Activated CD4-positive, alpha-beta T cell treated with anti-CD3 and anti-CD28 coated beads, Interleukin-2, Interleukin-6, amounts not matched to agents 100 ng/mL and 50 ng/mL, durations not matched to agents 16 hours and 8 hours (primary cell): ENCODE results near the gene PPM1F.
A peak's percentile ranks its signal among the peaks of the same experiment; 100 is the strongest.
"Not testable (repeated sequence)": the region's sequence is repeated elsewhere in the genome, so short reads cannot be mapped to it uniquely, and the experiment has no call there.

Experiments
- DNase-seq: peaks from one replicate; pipeline ENCODE4 v3.0.0-alpha.2; 2020

Gene PPM1F

DNA sequence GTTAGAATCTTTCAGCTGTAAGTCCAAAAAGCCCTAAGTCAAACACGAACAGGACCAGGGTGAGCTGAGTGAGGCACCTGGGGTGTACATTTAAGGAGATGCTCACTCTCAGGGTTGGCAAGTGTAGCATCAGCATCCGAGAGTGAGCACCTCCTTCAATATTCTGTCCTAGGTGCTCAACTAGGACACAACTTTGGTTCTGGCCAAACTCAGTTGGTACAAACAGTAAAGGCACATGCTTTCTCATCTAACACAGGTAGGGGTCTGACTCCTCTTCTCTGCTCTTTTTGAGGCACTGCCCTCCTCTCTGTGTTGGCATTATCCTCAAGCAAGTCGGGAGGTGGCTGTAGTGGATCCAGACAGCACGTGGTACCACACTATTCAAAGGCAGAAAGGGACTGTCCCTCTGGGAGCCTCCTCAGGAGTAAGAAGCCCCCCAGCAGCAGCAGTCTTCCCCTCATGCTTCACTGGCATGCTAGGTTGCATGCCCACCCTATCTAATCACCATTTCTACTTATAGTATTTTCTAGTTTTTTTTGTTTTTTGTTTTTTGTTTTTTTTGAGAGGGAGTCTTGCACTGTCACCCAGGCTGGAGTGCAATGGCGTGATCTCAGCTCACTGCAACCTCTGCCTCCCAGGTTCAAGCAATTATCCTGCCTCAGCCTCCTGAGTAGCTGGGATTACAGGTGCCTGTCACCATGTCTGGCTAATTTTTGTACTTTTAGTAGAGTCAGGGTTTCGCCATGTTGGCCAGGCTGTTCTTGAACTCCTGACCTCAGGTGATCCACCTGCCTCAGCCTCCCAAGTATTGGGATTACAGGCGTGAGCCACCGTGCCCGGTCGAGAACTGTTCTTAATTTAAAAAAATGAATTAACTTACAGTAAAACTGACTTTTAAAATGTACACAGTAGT lies 70.6 kb downstream of the PPM1F start:
- no peak for DNase-seq

DNA sequence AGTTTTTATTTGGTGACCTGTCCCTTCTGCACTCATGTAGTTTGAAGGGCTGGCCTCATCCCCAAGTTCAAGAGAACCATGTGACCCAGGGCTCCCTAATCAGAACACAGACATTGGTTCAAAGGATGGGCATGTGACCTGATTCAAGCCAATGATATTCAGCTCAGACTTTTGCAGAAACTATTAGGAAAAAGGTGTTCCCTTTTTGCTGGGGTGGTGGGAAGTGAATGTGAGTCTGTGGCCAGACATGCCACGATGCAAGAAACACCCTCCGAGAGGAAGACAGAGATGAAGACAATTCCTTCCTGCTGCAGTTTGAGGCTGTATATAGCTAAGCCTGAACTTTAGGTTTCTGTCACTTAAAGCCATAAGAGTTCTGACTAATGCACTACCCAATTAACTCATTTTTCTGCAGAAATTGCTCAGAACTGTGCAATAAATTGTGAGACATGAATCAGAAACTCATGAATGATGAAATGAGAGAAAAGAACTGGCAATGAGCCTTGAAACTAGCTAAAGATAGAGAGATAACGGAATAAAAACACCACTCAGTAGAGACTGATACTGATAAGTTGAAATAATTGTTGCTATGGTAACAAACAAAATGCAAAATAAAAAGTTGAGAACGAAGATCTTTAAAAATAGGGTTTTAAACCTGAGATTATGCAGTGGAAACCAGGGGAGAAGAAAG lies 76.0 kb downstream of the PPM1F start:
- DNase-seq, result peak; percentile 89

DNA sequence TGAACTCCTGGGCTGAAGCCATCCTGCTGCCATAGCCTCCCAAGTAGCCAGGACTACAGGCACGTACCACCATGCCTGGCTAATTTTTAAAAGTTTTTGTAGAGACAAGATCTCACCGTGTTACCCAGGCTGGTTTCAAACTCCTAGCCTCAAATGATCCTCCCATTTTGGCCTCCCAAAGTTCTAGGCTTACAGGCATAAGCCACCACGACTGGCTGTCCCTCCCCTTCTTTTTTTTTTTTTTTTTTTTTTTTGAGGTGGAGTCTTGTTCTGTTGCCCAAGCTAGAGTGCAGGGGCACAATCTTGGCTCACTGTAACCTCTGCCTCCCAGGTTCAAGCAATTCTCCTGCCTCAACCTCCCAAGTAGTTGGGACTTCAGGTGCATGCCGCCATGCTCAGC lies 77.7 kb downstream of the PPM1F start:
- DNase-seq, result not testable (repeated sequence)

DNA sequence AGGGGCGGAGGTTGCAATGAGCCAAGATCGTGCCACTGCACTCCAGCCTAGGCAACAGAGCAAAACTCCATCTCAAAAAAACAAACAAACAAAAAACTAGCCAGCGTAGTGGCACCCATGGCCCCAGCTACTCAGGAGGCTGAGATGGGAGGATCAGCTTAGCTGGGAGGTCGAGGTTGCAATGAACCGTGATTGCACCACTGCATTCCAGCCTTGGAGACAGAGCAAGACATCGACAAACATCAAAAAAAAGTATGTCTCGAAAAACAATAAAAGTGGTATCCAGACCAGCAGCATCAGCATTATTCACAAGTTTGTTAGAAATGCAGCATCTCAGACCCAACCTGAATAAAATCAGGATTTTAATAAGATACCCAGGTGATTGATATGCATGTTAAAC lies 79.0 kb downstream of the PPM1F start:
- DNase-seq, result no peak

DNA sequence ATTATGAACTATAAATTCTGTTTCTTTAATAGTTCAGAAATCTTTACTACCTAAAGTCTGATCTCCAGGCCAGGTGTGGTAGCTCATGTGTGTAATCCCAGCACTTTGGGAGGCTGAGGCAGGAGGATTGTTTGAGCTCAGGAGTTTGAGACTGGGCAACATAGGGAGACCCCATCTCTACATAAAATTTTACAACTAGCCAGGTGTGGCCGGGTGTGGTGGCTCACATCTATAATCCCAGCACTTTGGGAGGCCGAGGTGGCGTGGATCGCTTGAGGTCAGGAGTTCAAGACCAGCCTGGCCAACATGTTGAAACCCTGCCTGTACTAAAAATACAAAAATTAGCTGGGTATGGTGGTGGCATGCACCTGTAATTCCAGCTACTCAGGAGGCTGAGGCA lies 79.9 kb downstream of the PPM1F start:
- DNase-seq, result not testable (repeated sequence)
